ENCODE data around the gene CSNK1A1L.

CSNK1A1L gene

DNA sequence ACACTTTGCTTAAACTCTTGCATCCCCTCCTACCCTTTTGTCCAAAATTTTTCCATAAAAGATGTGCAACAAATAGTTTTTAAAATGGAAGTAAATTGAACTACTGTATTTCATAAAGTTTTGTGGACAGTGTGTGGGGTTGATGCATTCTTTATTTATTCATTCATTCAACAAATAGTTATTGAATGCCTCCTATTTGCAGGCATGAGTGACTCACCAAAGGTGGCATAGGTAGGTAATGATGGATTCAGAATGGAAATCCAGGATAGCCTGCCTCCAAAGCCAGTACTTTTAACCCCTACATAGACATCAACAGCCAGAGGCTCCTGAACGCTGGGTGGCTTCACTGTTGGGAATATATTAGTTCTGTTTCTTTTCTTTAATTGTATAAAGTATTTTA lies 2.4 kb upstream of the CSNK1A1L start:
- in situ Hi-C loops (cut with MboI; ENCODE audit: low sequenced_read_pairs): no loop called here

DNA sequence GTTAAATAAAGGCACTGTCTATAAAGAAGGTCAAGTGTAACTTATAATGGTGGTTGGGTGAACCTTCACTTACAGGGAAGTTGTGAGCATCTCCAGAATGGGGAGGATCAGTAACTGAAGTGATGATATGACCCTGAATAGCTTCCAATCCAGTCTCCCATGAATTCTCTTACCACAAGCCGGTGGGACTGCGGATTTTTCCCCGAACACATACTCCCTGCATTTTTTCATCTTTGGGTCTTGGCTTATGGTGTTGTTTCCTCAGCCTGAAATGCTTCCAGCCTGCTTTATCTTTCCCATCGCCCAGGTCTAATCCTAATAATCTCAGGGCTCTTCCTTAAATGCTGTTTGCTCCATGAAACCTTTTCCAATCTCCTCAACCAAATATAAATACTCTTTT lies 2.0 kb upstream of the CSNK1A1L start:
- in situ Hi-C loops (cut with MboI; ENCODE audit: low sequenced_read_pairs): no loop called here

DNA sequence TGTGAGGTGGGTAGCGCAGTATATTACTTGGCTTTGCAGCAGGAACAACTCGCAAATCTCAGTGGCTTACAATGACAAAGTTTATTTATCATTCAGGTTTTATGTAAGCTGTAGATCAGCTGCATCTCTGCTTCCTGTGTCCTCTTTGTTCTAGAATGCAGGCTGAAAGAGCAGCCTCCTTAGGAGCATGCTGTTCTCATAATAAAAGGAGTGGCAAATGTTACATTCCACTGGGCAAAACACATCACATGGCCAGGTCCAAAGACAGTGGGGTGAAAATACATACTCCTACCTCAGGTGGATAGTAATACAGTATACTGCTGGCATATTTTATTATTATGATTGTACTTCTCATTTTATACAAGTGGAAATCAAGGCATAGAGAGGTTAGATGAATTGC lies 1.2 kb upstream of the CSNK1A1L start:
- in situ Hi-C loops (cut with MboI; ENCODE audit: low sequenced_read_pairs): no loop called here

DNA sequence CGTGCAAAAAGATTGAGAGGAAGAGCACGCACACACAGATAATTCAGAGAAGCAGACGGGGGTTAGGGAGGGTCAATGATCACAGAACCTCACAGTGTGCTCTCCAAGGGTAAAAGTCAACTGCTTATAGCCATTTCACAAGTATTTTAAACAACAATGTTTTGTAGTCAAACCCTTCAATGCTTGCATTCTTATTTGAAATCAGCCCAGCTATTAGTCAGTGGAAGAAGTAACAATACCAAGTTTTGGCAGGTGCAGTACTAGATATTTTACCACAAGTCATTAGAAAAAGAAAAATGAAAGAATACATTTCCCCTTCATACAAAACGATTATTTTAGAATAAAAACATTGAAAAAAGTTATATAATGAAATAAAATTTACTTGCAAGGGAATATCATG lies 2.6 kb downstream of the CSNK1A1L start:
- in situ Hi-C loops (cut with MboI; ENCODE audit: low sequenced_read_pairs): no loop called here

DNA sequence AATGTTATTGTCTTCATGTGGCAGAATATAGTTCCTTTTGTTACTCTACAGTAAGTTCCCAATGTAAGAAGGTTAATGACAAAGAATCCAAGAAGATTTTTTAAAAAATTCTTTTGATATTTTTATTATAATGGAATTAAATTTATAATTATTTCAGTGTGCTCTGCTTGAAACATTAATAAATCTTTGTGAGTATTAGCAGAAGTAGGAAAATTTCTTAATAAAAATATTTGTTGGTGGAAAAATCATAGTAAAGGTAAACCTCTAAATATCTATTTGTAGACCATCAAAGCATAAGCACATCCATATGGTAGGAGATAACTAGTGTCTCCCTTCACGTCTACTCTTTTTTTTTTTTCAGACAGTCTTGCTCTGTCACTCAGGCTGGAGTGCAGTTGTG lies 4.3 kb downstream of the CSNK1A1L start:
- in situ Hi-C loops (cut with MboI; ENCODE audit: low sequenced_read_pairs): no loop called here

DNA sequence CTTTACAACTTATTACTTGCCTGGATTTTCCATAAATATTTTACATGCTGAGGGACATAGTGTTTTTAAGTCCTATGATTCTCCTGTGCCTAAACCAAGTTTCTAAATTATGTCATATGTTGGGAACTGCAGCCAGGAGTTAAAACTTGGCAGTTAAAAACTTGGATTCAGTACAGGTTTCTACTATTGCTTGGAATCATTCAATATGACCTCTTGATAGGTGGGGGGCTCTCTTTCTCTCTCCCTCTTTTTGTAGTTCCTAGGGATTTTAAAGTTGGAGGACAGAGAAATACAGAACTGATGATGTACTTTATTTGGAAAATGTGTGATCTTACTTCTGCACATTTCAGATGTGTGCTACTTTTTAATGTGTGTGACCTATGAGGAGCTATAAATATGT lies 4.7 kb downstream of the CSNK1A1L start:
- in situ Hi-C loops (cut with MboI; ENCODE audit: low sequenced_read_pairs): no loop called here

DNA sequence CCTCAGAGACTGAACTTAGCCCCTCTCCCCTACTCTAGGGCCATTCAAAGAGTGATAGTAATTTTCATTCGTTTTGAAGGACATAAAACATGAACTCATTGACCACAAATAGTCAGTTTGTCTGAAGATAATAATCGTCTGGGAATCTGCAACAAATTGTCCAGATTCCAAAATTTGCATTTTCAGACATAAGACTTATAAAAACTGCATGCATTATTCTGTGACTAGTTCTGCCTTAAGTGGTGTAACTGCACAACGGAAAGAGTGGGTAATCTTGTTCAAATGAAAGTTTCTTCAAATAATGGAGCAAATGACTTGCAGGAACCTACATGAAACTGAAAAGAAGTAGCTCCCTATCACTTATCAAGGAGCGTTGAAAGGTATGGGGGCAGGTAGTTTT lies 8.4 kb downstream of the CSNK1A1L start:
- in situ Hi-C loops (cut with MboI; ENCODE audit: low sequenced_read_pairs): no loop called here

DNA sequence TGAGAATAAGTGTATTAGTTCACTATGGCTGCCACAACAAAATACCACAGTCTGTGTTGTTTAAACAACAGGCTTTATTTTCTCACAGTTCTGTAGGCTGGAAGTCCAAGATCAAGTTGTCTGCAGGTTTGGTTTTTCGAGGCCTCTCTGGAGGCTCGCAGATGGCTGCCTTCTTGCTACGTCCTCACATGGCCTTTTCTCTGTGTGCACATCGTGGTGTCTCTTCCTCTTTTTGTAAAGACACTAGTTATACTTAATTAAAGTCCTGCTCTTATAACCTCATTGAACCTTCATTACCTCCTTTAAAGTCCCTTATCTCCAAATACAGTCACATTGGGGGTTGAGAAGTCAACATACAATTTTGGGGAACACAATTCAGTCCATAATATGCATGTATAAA lies 10.6 kb downstream of the CSNK1A1L start:
- in situ Hi-C loops (cut with MboI; ENCODE audit: low sequenced_read_pairs): no loop called here

DNA sequence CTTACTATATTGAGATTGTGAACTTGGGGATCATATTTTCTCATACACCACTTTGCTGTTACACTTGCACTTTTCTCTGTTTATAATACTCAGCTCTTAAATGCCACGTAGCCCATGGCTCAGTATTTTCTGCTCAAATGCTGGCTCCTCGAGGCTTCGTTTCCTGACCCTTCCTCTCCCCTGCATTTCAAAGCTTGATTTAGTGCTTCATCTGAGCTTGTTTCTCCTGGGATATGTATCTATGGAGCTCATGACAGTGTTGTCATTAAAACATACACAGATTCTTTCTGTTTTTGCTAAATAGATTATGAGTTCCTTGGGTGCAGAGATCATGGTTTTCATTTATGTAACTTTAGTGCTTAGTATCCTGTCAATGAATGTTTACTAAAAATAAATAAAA lies 11.4 kb downstream of the CSNK1A1L start:
- in situ Hi-C loops (cut with MboI; ENCODE audit: low sequenced_read_pairs): no loop called here

DNA sequence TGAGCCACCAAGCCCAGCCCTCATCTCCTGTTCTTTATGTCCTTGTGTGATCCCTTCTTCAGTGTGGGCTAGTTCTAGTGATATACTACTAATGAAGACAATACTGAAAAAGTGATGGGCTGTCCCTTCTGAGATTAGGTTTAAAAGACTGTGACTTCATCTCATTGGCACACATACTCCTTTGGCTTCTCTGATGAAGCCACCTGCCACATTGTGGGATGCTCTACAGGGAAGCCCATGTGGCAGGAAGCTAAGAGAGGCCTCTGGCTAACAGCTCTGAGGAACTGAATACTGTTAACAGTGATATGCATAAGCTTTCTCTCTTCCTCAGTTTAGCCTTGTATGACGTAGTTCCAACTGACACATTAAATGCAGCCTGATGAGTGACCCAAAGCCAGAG lies 13.6 kb downstream of the CSNK1A1L start:
- in situ Hi-C loops (cut with MboI; ENCODE audit: low sequenced_read_pairs): no loop called here

DNA sequence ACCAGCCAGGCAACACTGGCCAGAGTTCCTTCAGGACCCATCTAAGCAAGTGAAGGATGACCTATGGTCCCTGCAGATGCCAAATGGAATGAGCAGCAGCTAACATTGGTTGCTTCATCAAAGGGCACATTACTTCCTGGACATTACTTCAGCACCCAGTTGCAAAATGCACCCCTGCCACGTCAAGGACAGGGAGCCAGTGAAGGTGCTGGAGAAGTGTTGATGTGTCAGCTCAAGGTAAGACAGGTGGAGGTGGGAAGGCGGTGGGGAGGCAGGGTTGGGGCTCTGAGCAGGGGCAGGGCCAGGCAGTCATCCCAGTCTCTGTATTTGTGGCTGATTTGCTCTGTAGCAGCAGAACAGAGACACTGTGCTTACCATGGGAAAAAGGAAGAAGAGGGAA lies 14.6 kb downstream of the CSNK1A1L start:
- in situ Hi-C loops (cut with MboI; ENCODE audit: low sequenced_read_pairs): no loop called here

DNA sequence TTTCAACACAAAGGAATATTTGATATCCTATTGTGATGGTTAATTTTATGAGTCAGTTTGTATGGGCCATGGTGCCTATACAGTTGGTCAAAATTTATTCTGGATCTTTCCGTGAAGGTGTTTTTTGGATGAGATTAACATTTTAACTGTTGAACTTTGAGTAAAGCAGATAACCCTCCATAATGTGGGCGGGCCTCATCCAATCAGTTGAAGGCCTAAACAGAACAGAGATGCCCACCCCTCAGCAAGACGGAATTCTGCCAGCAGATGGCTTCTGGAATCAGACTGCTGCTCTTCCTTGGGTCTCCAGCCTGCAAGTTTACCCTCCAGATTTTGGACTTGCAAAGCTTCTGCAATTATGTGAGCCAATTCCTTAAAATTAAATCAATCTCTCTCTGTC lies 16.0 kb downstream of the CSNK1A1L start:
- in situ Hi-C loops (cut with MboI; ENCODE audit: low sequenced_read_pairs): no loop called here

DNA sequence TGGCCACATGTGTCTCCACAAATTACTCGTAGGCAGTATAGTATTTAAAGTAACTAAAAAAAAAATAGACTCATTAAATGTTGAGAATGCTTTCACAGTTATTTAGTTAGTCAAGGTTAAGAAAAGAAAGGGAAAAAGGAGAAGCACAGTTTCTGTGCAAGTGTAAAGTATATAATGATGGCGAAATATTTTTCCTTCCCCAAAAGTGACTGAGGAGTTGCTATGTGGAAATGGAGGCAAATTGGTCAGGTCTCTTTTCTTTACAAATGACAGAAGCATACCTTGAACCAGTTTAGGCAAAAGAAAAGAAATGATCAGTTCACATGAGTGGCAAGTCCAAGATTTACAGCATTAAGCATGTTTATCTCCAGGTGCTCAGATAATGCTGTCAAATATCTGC lies 18.0 kb downstream of the CSNK1A1L start:
- in situ Hi-C loops (cut with MboI; ENCODE audit: low sequenced_read_pairs): no loop called here

DNA sequence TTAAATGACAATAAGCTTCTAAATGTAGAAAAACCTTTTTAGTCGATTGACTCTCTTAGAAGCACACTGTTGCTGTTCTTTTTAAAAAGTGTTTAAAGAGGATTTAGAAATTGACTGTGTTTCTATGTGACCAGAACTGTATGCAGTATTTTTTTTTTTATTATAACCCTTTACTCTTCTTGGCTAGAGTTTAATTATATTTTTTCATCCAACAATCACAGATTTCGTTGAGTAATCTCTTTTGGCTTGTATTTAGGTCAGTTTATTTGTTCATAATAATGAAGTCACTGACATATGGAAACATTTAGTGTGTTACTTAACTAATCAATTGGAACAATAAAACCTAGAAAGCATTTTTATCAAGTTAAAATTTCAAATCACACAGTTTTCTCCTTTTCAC lies 19.9 kb downstream of the CSNK1A1L start:
- in situ Hi-C loops (cut with MboI; ENCODE audit: low sequenced_read_pairs): no loop called here

DNA sequence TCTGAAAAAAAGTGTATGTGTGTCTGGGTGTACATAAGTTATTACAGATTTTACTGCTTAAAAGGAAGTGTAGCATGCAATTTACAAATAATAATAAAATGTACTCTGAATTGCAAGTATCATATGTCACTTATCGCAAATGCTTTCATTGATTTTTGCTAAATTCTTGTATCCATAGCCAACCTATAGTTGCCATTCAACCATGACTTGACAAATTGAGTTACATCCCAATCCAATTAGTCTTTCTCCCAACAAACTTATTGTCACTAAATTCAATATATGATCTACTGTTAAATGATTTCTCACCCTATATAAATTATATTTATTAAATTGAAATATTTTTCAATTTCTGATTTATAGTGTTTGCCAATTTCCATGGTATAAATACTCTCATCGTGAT lies 28.6 kb downstream of the CSNK1A1L start:
- in situ Hi-C loops (cut with MboI; ENCODE audit: low sequenced_read_pairs): no loop called here

DNA sequence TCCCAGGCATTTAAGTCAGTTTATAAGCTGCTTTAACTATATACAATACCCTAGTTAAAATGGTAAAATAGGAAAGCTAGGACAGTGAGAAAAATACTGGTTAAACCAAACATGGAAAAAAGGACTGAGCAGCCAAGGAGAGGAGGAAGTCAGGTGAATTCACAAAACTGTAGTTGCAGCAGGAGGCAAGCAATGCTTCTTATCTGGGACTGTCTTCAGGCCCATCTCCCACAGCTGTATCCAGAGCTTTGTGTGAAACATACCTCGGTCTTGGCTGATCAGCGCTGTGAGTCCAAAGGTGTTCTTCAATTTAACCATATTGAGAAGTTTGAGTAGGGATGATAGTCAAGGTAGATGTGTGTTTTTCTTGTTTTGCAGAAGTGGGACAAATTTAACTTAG lies 30.3 kb downstream of the CSNK1A1L start:
- in situ Hi-C loops (cut with MboI; ENCODE audit: low sequenced_read_pairs): no loop called here

DNA sequence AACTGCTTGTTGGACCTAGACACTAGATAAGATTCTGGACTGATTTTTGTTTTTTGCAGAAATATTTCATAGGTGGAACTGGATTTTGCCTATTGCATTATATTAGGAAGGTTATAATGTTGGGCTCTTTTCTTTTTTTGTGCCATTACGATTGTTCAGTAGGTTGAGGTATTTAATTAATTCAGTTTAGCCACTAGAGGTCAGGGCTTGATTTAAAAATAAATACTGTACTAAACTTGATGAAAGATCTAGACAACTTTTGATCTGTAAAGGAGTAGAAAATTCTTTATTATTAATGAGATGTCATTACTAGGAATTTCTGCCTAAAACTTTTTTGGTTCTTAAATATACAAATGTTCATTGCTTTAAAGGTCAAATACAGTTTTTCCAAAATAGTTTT lies 30.8 kb downstream of the CSNK1A1L start:
- in situ Hi-C loops (cut with MboI; ENCODE audit: low sequenced_read_pairs): no loop called here

DNA sequence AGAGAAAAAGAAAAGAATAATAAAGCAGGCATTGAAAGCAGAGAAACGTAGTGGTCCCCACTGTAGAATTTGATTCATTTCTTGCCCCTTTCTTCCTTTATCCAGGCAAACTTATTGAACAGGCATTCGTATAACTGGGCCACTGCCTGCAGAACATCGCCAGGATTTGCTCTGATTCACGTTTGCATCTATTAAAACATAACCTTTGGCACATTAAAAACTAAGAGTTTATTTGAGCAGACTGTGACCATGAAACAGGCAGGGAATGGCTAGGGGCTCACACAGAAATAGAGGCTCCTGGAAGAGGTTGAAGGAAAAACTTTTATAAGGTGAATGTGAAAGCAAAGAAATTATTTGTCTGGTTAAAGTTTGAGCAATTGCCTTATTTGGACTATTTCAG lies 33.4 kb downstream of the CSNK1A1L start:
- in situ Hi-C loops (cut with MboI; ENCODE audit: low sequenced_read_pairs): no loop called here

DNA sequence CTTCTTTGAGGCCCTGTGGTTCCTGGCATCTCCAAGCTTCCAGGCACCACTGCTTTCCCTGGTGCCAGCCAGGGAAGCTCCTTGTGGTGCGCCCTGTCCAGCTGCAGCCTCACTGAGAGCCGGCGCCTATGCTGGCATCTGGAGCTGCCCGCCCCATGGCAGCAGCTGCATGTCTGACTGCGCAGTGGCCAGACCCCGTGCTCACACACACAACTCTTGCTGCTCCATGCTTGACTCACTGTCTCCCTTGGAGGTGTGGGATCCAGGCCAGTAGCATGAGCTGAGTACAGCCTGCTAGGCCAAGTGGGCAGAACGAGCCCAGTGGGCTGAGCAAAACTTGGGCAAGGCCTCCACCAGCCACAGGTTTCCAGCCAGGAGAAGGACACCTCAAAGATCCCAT lies 34.5 kb downstream of the CSNK1A1L start:
- in situ Hi-C loops (cut with MboI; ENCODE audit: low sequenced_read_pairs): no loop called here

DNA sequence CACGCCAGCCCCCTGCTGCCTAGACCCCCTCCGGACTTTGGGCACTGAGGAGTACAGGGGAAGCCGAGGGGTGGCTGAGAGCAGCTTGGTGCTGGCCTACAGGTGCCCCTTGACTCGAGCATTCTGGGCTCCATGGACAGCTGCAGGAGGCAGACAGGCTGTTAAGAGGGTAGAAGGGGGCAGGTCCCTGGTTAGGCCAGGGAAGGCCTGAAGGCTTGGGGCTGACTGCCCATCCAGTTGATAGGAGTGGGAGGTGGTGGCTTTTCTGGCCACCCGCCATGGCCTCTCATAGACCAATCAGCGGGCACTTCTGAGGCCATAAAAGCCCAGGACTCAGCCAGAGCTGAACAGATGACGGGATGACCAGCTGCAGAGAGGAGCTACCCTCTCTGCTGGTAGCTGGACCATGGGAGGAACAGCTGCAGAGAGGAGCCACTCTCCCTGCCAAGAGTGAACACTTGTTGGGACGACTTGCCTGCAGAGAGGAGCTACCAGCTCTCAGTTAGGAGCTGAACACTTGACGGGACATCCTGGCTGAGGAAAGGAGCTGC lies 35.2 kb downstream of the CSNK1A1L start:
- in situ Hi-C loops (cut with MboI; ENCODE audit: low sequenced_read_pairs): no loop called here

DNA sequence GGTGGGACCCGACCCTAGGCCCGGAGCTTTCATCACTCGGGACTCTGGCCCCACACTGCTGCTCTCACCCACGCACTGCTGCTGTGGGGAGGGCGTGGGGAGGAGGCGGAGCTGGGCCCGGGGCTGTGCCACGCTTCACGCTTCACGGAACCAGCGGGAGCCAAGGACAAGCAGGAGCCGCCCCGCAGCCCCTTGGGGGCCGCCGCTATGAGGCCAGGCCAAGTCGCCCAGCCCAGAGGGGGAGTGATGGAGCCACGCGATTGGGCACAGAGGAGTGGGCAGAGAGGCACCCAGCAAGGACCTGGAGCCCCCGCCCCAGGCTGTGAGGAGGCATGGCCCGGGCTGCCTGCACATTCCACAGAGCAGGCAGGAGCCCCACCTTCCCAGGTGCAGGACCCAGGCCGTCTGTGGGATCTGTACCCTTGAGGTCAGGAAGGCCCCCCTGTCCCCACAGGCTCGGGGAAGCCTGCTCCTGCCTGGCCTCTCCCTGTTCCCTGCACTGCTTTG lies 35.8 kb downstream of the CSNK1A1L start:
- in situ Hi-C loops (cut with MboI; ENCODE audit: low sequenced_read_pairs): no loop called here

DNA sequence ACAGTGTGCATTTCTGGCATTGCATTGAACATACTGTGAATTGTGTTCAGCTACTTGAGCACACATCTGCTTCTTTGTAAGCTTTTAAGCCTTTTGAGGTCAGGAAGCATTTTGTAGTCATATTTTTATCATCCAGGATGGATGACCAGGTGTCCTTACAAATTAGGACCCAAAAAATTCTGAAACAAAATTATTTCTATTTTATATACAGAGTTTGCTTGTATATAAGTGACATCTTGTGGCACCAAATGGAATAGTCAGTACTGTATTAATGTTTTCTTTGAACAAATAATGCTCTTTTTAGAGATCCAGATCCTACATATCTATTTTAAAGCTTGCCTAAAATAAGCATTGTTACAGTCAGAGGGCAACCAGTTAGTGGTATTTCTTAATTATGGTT lies 36.5 kb downstream of the CSNK1A1L start:
- in situ Hi-C loops (cut with MboI; ENCODE audit: low sequenced_read_pairs): no loop called here

DNA sequence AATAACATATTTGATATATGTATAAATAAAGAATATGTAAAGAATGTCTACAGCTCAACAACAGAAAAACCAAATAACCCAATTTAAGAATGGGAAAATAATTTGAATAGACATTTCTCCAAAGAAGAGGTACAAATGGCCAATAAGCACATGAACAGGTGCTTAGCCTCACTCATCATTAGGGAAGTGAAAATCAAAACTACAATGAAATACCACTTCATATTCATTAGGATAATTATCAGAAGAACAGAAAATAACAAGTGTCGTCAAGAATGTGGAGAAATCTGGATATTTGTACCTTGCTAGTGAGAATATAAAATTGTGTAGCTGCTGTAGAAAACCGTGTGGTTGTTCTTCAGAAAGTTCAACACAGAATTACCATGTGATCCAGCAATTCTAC lies 37.6 kb downstream of the CSNK1A1L start:
- in situ Hi-C loops (cut with MboI; ENCODE audit: low sequenced_read_pairs): no loop called here
